Astrocyte (in vitro differentiated cells and primary cell): ENCODE measurements around the gene ARTN.

Experiments used
- CTCF ChIP-seq: IDR thresholded peaks from 2 replicates; pipeline ENCODE4 v1.5.1; 2011; ENCODE audit warnings: low read depth, mild to moderate bottlenecking, inconsistent platforms, low read length, moderate library complexity; ENCODE audit not compliant: insufficient read depth
- EZH2 ChIP-seq: IDR thresholded peaks from 2 replicates; pipeline ENCODE4 v1.6.1; 2012; ENCODE audit warnings: mild to moderate bottlenecking, low read length, inconsistent platforms; ENCODE audit not compliant: insufficient read depth

- no peak for TF ChIP-seq CTCF
- TF ChIP-seq EZH2 = no peak
Measured at GRCh38 chr1:43979261-43979527, 45.6 kb downstream of the ARTN start.
